ENCODE measurements around the gene LCNL1.

Gene LCNL1

GRCh38 chr9:137013571-137013940 is 30.8 kb downstream of the LCNL1 start:
- no peak for DNase-seq

GRCh38 chr9:137014166-137014565 is 31.4 kb downstream of the LCNL1 start:
- no peak for DNase-seq

GRCh38 chr9:137014776-137015539 is 32.2 kb downstream of the LCNL1 start:
- DNase-seq, result no peak

GRCh38 chr9:137015540-137015930 is 32.7 kb downstream of the LCNL1 start:
- no peak for DNase-seq

GRCh38 chr9:137015976-137016375 is 33.2 kb downstream of the LCNL1 start:
- no peak for DNase-seq

- DNase-seq, result no peak
These were observed 33.6 kb downstream of the LCNL1 start for GRCh38 chr9:137016436-137016835.

- DNase-seq, result no peak
These were observed 34.3 kb downstream of the LCNL1 start for GRCh38 chr9:137017071-137017470.

GRCh38 chr9:137017791-137018497 is 35.2 kb downstream of the LCNL1 start:
- DNase-seq, result no peak

- no peak for DNase-seq
These were observed 36.2 kb downstream of the LCNL1 start for GRCh38 chr9:137018761-137019559.

GRCh38 chr9:137019891-137020683 is 37.3 kb downstream of the LCNL1 start:
- DNase-seq, result no peak

GRCh38 chr9:137020771-137021567 is 38.2 kb downstream of the LCNL1 start:
- no peak for DNase-seq

GRCh38 chr9:137021568-137021978 is 38.8 kb downstream of the LCNL1 start:
- no peak for DNase-seq

GRCh38 chr9:137021979-137022661 is 39.3 kb downstream of the LCNL1 start:
- peak; percentile 75 for DNase-seq

GRCh38 chr9:137022662-137023008 is 39.8 kb downstream of the LCNL1 start:
- DNase-seq, result no peak

GRCh38 chr9:137023157-137023556 is 40.4 kb downstream of the LCNL1 start:
- DNase-seq, result no peak

- DNase-seq, result no peak
These were observed 40.8 kb downstream of the LCNL1 start for GRCh38 chr9:137023583-137023991.

GRCh38 chr9:137025517-137025966 is 42.7 kb downstream of the LCNL1 start:
- DNase-seq, result no peak

- DNase-seq, result no peak
These were observed 43.6 kb downstream of the LCNL1 start for GRCh38 chr9:137026384-137026783.

GRCh38 chr9:137026828-137027227 is 44.0 kb downstream of the LCNL1 start:
- no peak for DNase-seq

GRCh38 chr9:137027369-137028262 is 44.8 kb downstream of the LCNL1 start, which contains the start of gene ABCA2:
ABCA2 (minus strand) TSS chr9:137028237; CDS start chr9:137028140, 97 bp downstream.
- no peak for DNase-seq

Data from NK-92 treated with Interleukin-12 subunit alpha and Interleukin-12 subunit beta, amount 100 ng/mL, for 24 hours (cell line).